Measurements from ENCODE around the gene CACNA1B.

- TF ChIP-seq CTCF (conservative IDR thresholded peaks at IDR 0.05 in 1 of 2, IDR thresholded peaks at IDR 0.05 in 1 of 2; ENCODE audit: low read depth in 1 of 2, low read length in 2 of 2), result no peak
- no peak for TF ChIP-seq EZH2 (IDR thresholded peaks at IDR 0.05; ENCODE audit: low read length, missing control alignments)
Observed at GRCh38 chr9:137956688-137957385, 79.3 kb downstream of the CACNA1B start.

Measured in fibroblast of lung (primary cell).